ENCODE data around the gene SASH1. TPM values are rescaled to one million over a fixed set of nuclear protein-coding genes. Genes with fewer than 3 reads are reported as not detected.

Gene SASH1
- total RNA-seq, 2 experiments from 2014 or later = not detected

- DNase-seq (no peak), ATAC-seq (ENCODE audit: low read depth) (no peak)
- Mint-ChIP-seq H3K36me3 (no peaks in the 10 kb centered on the region), H3K9me3 (no peaks in the 10 kb centered on the region), H3K4me1 (peaks cover 7% of the 10 kb centered on the region), H3K4me3 (no peak overlapping the region), H3K27ac (no peak overlapping the region), H3K27me3 (peaks cover 7% of the 10 kb centered on the region)
- POLR2A ChIA-PET = no interaction called here
Observed at GRCh38 chr6:148446681-148447080, 104.0 kb downstream of the SASH1 start.

- Mint-ChIP-seq H3K27ac (no peak overlapping the region), H3K4me3 (no peak overlapping the region), H3K4me1 (peaks cover 6% of the 10 kb centered on the region), H3K9me3 (no peaks in the 10 kb centered on the region), H3K27me3 (peaks cover 7% of the 10 kb centered on the region), H3K36me3 (no peaks in the 10 kb centered on the region)
- ATAC-seq (ENCODE audit: low read depth) (no peak), DNase-seq (no peak)
- POLR2A ChIA-PET = no interaction called here
Observed at GRCh38 chr6:148447521-148448230, 105.0 kb downstream of the SASH1 start.

GRCh38 chr6:148448369-148449012, 105.9 kb downstream of the SASH1 start:
- Mint-ChIP-seq H3K27me3 (peaks cover 7% of the 10 kb centered on the region), H3K9me3 (no peaks in the 10 kb centered on the region), H3K36me3 (no peaks in the 10 kb centered on the region), H3K27ac (no peak overlapping the region), H3K4me3 (no peak overlapping the region), H3K4me1 (peaks cover 5% of the 10 kb centered on the region)
- ATAC-seq (ENCODE audit: low read depth) (no peak), DNase-seq (no peak)
- POLR2A ChIA-PET = no interaction called here

- H3K9me3 Mint-ChIP-seq = no peaks in the 10 kb centered on the region
- H3K36me3 Mint-ChIP-seq = no peaks in the 10 kb centered on the region
- no peak overlapping the region for H3K4me3 Mint-ChIP-seq
- DNase-seq (no peak), ATAC-seq (ENCODE audit: low read depth) (no peak)
- H3K4me1 Mint-ChIP-seq = peaks cover 5% of the 10 kb centered on the region
- peaks cover 7% of the 10 kb centered on the region for H3K27me3 Mint-ChIP-seq
- POLR2A ChIA-PET = no interaction called here
- no peak overlapping the region for H3K27ac Mint-ChIP-seq
Observed at GRCh38 chr6:148450866-148451265, 108.2 kb downstream of the SASH1 start.

GRCh38 chr6:148451690-148452089, 109.1 kb downstream of the SASH1 start:
- Mint-ChIP-seq H3K9me3 (no peaks in the 10 kb centered on the region), H3K27ac (no peak overlapping the region), H3K4me3 (no peak overlapping the region), H3K4me1 (peaks cover 5% of the 10 kb centered on the region), H3K36me3 (no peaks in the 10 kb centered on the region), H3K27me3 (peaks cover 7% of the 10 kb centered on the region)
- POLR2A ChIA-PET = no interaction called here
- no peak for ATAC-seq (ENCODE audit: low read depth)
- no peak for DNase-seq

- Mint-ChIP-seq H3K27me3 (peaks cover 7% of the 10 kb centered on the region), H3K9me3 (no peaks in the 10 kb centered on the region), H3K36me3 (no peaks in the 10 kb centered on the region), H3K27ac (no peak overlapping the region), H3K4me1 (peaks cover 5% of the 10 kb centered on the region), H3K4me3 (no peak overlapping the region)
- POLR2A ChIA-PET = no interaction called here
- ATAC-seq (ENCODE audit: low read depth) = no peak
- DNase-seq = no peak
Observed at GRCh38 chr6:148452876-148453275, 110.2 kb downstream of the SASH1 start.

- Mint-ChIP-seq H3K4me1 (peaks cover 5% of the 10 kb centered on the region), H3K9me3 (no peaks in the 10 kb centered on the region), H3K27ac (no peak overlapping the region), H3K4me3 (no peak overlapping the region), H3K27me3 (no peaks in the 10 kb centered on the region), H3K36me3 (no peaks in the 10 kb centered on the region)
- POLR2A ChIA-PET = no interaction called here
- no peak for DNase-seq
- no peak for ATAC-seq (ENCODE audit: low read depth)
Observed at GRCh38 chr6:148453906-148454305, 111.3 kb downstream of the SASH1 start.

GRCh38 chr6:148455225-148455624, 112.6 kb downstream of the SASH1 start:
- POLR2A ChIA-PET = no interaction called here
- Mint-ChIP-seq H3K9me3 (no peaks in the 10 kb centered on the region), H3K27ac (no peak overlapping the region), H3K27me3 (peaks cover 2% of the 10 kb centered on the region), H3K36me3 (no peaks in the 10 kb centered on the region), H3K4me3 (no peak overlapping the region), H3K4me1 (peaks cover 5% of the 10 kb centered on the region)
- no peak for ATAC-seq (ENCODE audit: low read depth)
- no peak for DNase-seq

GRCh38 chr6:148455674-148456558, 113.3 kb downstream of the SASH1 start:
- no peak overlapping the region for H3K27ac Mint-ChIP-seq
- ATAC-seq (ENCODE audit: low read depth) (no peak), DNase-seq (no peak)
- no peaks in the 10 kb centered on the region for H3K9me3 Mint-ChIP-seq
- H3K36me3 Mint-ChIP-seq = no peaks in the 10 kb centered on the region
- POLR2A ChIA-PET = no interaction called here
- H3K4me3 Mint-ChIP-seq = no peak overlapping the region
- peaks cover 5% of the 10 kb centered on the region for H3K4me1 Mint-ChIP-seq
- peaks cover 3% of the 10 kb centered on the region for H3K27me3 Mint-ChIP-seq

GRCh38 chr6:148457137-148457842, 114.7 kb downstream of the SASH1 start:
- Mint-ChIP-seq H3K27me3 (peaks cover 8% of the 10 kb centered on the region), H3K27ac (no peak overlapping the region), H3K4me3 (no peak overlapping the region), H3K4me1 (no peaks in the 10 kb centered on the region), H3K9me3 (no peaks in the 10 kb centered on the region), H3K36me3 (no peaks in the 10 kb centered on the region)
- DNase-seq = no peak
- POLR2A ChIA-PET = no interaction called here
- no peak for ATAC-seq (ENCODE audit: low read depth)

GRCh38 chr6:148457843-148458159, 115.2 kb downstream of the SASH1 start:
- H3K36me3 Mint-ChIP-seq = no peaks in the 10 kb centered on the region
- peaks cover 9% of the 10 kb centered on the region for H3K27me3 Mint-ChIP-seq
- POLR2A ChIA-PET = no interaction called here
- H3K4me3 Mint-ChIP-seq = no peak overlapping the region
- no peaks in the 10 kb centered on the region for H3K9me3 Mint-ChIP-seq
- ATAC-seq (ENCODE audit: low read depth) = no peak
- H3K4me1 Mint-ChIP-seq = no peaks in the 10 kb centered on the region
- no peak overlapping the region for H3K27ac Mint-ChIP-seq
- DNase-seq = no peak

GRCh38 chr6:148459238-148459637, 116.6 kb downstream of the SASH1 start:
- Mint-ChIP-seq H3K4me1 (no peaks in the 10 kb centered on the region), H3K36me3 (no peaks in the 10 kb centered on the region), H3K9me3 (no peaks in the 10 kb centered on the region), H3K27ac (no peak overlapping the region), H3K4me3 (no peak overlapping the region), H3K27me3 (peaks cover 11% of the 10 kb centered on the region)
- ATAC-seq (ENCODE audit: low read depth) = no peak
- POLR2A ChIA-PET = no interaction called here
- no peak for DNase-seq

- H3K27me3 Mint-ChIP-seq = peaks cover 11% of the 10 kb centered on the region
- DNase-seq (no peak), ATAC-seq (ENCODE audit: low read depth) (no peak)
- H3K27ac Mint-ChIP-seq = no peak overlapping the region
- no peak overlapping the region for H3K4me3 Mint-ChIP-seq
- no peaks in the 10 kb centered on the region for H3K36me3 Mint-ChIP-seq
- H3K9me3 Mint-ChIP-seq = no peaks in the 10 kb centered on the region
- peaks cover 2% of the 10 kb centered on the region for H3K4me1 Mint-ChIP-seq
- POLR2A ChIA-PET = no interaction called here
Observed at GRCh38 chr6:148460876-148461646, 118.4 kb downstream of the SASH1 start.

All from activated naive CD8-positive, alpha-beta T cell treated with anti-CD3 and anti-CD28 coated beads, Interleukin-2, amount 10 ng/mL, durations not matched to agents 7 days and 5 days (primary cell).